ENCODE data around the gene FCHSD2.
A peak's percentile ranks its signal among the peaks of the same experiment; 100 is the strongest.
"Not testable (repeated sequence)": the region's sequence is repeated elsewhere in the genome, so short reads cannot be mapped to it uniquely, and the experiment has no call there.

FCHSD2 gene

GRCh38 chr11:73151416-73151815 is 9.3 kb upstream of the FCHSD2 start:
- DNase-seq (ENCODE audit: low read depth), result no peak

DNA sequence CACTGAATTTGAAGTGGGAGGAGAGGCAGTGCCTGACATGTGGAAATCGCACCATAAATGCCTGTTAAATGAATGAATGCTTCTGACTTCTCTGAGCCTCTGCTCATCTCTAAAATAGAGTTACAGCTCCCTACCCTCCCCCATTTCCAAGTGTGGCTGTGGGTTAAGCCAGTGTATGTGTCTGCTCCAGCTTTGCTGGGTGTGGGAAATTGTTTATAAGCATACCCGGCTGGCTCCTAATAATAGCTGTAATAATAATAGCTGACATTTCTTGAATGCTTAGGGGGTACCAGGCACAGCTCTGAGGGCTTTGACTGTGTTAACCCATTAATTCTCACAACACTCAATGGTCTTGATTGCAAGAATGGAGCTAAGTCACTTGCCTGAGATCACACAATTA is 7.0 kb upstream of the FCHSD2 start:
- no peak for DNase-seq (ENCODE audit: low read depth)

GRCh38 chr11:73147771-73148681 is 5.9 kb upstream of the FCHSD2 start:
- no peak for DNase-seq (ENCODE audit: low read depth)

GRCh38 chr11:73145986-73146575 is 4.0 kb upstream of the FCHSD2 start:
- no peak for DNase-seq (ENCODE audit: low read depth)

GRCh38 chr11:73143126-73143838 is 1.2 kb upstream of the FCHSD2 start:
- DNase-seq (ENCODE audit: low read depth), result no peak

GRCh38 chr11:73141309-73142127 is 600 bp downstream of the FCHSD2 start:
- peak; percentile 60 for DNase-seq (ENCODE audit: low read depth)

GRCh38 chr11:73141031-73141308 is 1.1 kb downstream of the FCHSD2 start:
- no peak for DNase-seq (ENCODE audit: low read depth)

DNA sequence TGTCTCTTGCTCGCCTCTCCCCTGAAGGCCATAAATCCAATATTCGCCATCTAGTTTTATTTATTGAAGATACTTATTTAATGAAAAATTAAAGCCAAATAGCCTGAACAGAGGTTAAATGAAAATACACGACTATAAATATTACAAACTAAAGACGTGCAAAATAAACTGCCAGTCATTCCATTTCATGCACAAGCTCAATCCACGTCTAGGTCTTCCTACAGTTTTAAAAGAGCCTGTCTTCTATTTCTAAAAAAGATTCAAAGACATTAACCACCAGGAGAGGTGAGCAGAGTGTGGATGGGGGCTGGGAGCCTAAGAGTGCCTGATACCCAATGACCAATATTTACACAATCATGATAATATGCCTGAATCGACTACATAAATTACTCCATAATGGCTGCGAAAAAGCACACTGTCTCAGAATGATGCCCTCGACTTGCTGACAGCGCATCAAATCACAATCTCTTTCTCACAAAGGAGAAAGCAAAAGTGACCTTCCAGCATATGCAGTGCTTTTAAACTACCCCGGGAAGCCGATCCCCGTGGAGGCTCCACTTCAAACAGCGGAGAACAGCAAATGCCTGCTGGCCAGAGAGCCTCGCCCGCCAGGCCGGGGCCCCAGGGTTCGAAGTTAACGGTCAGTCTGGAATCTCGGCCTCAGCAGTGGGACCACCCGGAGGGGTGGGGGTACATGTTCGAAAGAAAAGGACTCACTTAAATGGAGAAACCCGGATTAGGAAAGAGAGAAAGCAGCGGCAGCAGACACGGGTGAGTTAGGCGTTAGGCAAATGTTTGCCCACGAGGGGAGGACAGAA is 1.7 kb downstream of the FCHSD2 start:
- DNase-seq (ENCODE audit: low read depth), result no peak

DNA sequence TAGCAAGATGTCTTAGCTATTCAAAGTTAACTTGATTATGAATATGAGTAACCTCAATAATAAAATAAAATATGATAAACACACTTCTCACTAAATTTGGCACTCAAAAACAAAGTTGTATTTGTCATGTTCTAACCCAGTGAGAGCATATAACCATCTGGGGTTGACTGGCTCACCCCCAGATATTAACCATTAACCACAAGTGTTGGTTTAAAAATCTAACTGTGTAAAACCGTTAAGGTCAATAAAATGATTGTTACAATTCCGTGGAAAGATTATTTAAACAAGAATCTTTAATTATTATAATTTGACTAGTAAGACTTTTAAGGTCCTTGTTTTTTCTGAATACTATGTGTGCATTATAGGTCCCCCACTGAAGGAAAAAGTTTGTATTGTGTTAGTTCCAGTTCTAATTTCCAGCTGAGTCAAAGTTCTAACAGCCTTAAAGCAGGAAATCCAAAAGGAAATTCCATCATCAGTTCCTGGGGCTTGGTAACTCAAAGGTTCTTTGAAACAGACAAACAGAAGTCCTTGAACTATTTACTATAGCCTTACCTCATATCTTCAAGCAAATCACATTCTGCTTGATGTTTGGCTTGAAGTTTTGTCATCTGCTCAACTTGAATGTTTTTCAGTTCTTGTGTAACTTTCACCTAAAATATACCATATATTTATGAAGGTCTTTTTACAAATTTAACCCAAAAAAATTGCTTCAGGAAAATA is 2.5 kb downstream of the FCHSD2 start:
- DNase-seq (ENCODE audit: low read depth), result no peak

GRCh38 chr11:73137944-73138274 is 4.2 kb downstream of the FCHSD2 start:
- no peak for DNase-seq (ENCODE audit: low read depth)

GRCh38 chr11:73137262-73137943 is 4.7 kb downstream of the FCHSD2 start:
- no peak for DNase-seq (ENCODE audit: low read depth)

GRCh38 chr11:73136722-73137121 is 5.4 kb downstream of the FCHSD2 start:
- DNase-seq (ENCODE audit: low read depth), result not testable (repeated sequence)

DNA sequence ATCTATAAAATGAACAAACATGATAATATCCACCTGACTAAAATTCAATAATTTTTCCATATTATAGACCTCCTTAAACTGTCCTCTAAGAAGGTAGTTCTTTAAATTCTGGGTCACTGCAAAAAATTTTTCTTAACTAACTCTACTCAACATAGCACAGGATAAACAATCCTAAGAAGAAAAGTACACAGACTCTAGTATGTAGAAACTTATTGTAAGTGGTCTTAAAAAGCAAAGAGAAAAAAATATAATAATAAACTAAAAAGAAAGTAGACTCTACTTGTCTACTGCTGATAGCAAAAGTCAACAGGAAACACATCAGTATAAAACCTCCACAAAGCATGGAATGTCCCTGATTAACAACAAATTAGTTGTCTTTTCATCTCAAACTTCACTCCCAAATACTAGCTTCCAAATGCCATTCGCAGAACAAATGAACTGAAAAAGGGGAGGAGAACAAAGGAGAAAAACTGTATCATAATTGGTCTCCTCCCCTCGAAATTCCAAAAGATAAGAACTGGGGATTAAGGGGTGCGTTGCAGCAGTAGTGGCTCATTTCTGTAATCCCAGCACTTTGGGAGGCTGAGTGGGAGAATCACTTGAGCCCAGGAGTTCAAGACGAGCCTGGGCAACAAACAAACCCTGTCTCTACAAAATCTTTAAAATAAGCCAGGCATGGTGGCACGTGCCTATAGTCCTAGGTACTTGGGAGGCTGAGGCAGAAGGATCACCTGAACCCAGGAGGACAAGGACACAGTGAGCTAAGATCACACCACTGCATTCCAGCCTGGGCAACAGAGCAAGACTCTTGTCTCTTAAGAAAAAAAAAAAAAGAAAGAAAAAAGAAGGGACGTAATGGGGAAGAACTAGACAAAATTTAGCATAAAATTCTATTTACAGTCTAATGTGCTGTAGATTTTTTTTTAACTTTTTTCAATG is 6.5 kb downstream of the FCHSD2 start:
- DNase-seq (ENCODE audit: low read depth), result no peak

DNA sequence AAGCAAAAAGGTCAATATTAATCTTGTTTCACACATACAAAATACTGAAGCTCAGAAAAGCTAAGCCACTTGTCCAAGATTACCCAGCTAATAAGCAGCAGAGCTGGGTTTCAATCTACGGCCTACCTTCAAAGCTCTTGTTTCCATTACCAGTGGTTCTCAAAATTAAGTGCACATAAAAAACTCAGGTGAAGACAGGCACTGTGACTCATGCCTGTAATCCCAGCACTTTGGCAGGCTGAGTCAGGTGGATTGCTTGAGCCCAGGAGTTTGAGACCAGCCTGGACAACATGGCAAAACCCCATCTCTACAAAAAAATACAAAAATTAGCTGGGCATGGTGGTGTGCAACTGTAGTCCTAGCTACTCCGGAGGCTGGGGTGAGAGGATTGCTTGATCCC is 9.8 kb downstream of the FCHSD2 start:
- DNase-seq (ENCODE audit: low read depth), result not testable (repeated sequence)

DNA sequence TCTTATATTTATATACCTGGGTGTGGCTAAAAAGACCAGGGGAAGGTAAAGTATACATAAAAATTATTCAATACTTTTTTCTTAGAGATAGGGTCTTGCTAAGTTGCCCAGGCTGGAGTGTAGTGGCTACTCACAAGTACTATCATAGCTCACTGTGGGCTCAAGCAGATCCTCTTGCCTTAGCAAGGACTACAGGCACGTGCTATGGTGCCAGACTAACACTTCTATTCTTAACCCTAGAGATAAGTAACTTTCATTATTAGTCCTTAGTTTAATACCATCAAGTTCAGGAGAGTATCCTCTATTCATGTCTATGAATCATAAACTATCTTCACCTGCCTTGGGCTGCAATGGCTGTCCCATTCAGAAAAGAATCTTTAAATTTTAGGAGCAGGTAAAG is 11.9 kb downstream of the FCHSD2 start:
- DNase-seq (ENCODE audit: low read depth), result no peak

DNA sequence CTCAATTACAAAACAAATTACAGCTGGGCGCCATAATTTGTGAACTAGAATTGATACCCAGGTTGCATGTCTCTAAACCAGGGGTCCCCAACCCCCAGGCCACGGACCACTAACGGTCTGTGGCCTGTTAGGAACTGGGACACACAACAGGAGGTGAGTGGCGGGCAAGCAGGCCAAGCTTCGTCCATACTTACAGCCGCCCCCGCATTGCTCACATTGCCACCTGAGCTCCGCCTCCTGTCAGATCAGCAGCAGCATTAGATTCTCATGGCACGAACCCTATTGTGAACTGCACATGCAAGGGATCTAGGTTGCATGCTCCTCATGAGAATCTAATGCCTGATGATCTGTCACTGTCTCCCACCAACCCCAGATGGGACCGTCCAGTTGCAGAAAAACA is 12.9 kb downstream of the FCHSD2 start:
- DNase-seq (ENCODE audit: low read depth), result no peak

DNA sequence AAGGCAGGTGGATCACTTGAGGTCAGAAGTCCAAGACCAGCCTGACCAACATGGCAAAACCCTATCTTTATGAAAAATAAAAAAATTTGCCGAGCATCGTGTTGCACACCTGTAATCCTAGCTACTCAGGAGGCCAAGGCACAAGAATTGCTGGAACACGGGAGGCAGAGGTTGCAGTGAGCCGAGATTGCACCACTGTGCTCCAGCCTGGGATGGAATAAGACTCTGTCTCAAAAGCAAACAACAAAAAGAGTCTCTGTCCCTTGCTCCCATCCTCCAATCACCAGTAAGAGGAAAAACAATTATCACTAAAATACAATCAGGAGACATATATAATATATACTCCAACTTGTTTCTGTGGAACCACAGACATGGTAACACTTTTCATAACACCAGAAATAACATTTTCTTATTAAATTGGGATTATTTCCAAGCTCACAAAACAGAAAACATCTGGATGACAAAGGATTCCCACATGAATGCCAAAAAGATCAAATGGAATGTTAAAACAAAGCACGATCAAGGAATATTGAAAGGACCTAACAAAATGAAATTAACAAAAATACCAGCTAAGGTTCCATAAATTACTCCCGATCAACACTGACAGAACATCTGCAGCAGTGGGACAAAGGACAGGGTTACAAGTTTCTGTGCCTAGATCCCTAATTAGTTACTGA is 15.2 kb downstream of the FCHSD2 start:
- no peak for DNase-seq (ENCODE audit: low read depth)

DNA sequence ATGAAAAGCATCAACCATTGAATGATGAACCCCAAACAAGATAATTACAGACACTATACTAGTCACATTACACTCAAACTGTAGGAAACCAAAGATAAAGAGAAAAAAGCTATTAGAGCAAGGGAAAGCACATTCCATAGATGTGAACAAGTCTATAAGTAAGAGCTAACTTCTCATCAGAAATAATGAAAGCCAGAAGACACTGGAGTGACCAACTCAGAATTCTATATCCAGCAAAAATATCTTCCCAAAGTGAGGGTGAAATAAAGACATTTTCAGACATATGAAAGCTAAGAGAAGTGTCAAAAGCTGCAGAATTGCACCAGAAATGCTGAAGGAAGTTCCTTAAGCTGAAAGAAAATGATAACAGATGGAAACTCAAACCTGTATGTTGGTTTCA is 17.3 kb downstream of the FCHSD2 start:
- DNase-seq (ENCODE audit: low read depth), result no peak

DNA sequence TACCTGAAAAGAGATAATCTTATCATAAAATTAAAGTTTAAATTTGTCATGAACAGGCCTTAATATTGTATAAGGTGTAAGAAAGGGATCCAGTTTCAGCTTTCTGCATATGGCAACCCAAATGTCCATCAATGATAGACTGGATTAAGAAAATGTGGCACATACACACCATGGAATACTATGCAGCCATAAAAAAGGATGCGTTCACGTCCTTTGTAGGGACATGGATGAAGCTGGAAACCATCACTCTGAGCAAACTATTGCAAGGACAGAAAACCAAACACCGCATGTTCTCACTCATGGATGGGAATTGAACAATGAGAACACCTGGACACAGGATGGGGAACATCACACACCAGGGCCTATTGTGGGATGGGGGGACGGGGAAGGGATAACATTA is 18.2 kb downstream of the FCHSD2 start:
- DNase-seq (ENCODE audit: low read depth), result not testable (repeated sequence)
